Measurements from ENCODE around the gene ZNF618.
A peak's percentile ranks its signal among the peaks of the same experiment; 100 is the strongest.

Gene ZNF618

GRCh38 chr9:114086607-114087006, 210.5 kb downstream of the ZNF618 start:
- DNase-seq: no peak

GRCh38 chr9:114087721-114088120, 211.6 kb downstream of the ZNF618 start:
- no peak for DNase-seq

DNA sequence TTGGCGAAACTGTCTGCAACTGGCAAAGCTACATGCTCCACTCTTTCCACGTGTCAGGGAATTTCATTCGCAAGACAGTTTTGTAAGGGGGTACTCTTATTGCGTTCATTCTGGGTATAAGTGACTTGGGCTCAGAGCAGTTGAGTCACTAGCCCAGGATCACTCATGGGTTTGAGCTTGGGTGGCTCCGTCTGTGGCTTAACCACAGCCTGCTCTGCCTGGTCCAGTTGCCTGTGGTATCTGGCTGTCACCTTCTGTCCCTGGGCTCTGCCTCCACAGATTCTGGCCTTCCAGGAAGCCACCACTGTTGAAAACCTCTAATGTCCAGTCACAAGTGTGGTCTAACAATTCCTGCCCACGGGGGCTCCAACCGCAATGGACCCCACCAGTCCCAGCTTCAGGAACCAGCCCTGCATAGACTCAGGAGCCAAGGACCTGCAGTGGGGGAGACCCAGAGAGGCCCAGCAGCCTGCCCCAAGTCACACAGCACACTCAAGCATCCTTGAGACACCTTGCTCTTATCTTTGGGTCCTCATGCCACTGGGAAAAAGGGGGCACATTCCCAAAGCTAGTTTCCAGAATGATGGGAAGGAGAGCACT, 212.6 kb downstream of the ZNF618 start:
- no peak for DNase-seq

GRCh38 chr9:114089206-114089840, 213.2 kb downstream of the ZNF618 start:
- DNase-seq: no peak

DNA sequence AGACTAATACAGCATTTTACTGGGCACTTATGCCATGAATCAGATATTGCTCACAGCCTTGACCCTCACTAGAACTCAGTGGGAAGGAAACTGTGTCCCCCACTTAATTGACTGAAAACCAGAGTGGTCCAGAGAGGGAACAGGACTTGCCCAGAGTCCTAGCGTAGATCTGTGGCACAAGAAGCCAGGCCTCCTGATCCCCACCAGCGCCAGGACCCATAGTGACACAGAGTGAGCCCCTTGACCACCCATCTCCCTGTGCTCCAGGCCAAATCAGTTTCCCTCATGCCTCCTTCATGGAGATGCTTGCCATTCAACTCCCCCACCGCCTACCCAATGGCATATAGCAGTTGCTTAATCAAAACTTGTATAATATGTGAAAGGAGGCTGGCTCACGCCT, 214.7 kb downstream of the ZNF618 start:
- DNase-seq: no peak

DNA sequence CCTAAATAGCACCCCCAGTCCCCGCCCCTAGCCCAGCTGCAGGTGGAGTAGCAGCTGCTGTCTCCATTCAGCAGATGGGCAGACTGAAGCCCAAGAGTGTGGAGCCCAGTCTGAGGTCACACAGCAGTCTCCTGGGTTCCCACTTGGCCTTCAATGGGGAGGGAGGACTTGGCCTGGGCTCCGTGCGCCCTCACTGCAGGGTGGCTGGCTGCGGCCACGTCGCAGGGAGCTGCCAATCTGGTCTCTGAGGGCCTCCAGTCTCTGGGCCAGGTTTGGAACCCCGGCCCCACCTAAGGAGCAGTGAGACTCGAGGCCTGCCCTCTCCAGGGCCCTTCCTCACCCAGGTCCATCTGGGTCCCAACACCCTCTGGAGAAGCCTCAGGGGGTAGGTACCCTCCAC, 215.6 kb downstream of the ZNF618 start:
- DNase-seq: no peak

DNA sequence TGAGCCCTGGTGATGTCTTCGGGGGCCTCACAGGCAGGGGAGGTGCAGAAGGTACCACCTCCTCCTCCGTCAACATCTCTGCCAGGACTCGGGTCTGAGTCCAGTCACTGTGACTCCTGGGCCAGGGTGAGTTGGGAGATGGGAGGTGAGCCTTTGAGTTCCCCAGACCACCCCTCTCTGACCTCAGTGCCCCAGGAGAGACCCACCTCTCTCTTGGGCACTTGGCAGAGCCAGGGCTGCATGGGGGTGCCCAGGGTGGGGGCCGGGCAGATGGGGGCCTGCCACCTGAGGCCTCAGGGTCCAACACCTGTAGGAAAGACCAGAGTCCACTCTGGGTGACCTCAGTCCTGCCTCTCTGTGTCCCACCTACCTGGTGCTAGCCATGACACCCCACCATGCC, 216.2 kb downstream of the ZNF618 start:
- no peak for DNase-seq

GRCh38 chr9:114093031-114093471, 216.9 kb downstream of the ZNF618 start:
- no peak for DNase-seq

- DNase-seq: no peak
Measured at GRCh38 chr9:114093761-114094505, 217.8 kb downstream of the ZNF618 start.

- DNase-seq: no peak
Measured at GRCh38 chr9:114094971-114095370, 218.9 kb downstream of the ZNF618 start.

DNA sequence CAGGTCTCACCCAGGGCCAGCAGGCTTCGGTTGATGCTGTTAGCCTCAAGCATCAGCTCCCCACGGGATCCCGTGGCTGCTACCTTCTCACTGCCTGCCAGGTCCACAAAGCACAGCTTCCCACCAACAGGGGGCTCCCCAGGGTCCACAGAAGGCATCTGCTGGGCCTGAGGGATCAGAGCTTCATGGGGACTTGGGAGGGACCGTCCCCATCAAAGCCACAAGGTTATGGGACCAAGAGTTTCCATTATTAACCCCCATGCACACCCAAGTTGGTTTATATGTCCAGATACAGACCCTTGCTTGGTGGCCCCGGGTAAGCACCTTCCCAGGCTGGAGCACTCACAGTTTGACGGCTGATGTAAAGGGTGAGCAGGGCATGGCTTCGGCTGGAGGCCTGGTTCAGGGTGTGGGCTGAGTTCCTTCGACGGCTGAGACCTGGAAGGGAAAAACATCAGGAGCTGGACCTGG, 220.0 kb downstream of the ZNF618 start:
- no peak for DNase-seq

DNA sequence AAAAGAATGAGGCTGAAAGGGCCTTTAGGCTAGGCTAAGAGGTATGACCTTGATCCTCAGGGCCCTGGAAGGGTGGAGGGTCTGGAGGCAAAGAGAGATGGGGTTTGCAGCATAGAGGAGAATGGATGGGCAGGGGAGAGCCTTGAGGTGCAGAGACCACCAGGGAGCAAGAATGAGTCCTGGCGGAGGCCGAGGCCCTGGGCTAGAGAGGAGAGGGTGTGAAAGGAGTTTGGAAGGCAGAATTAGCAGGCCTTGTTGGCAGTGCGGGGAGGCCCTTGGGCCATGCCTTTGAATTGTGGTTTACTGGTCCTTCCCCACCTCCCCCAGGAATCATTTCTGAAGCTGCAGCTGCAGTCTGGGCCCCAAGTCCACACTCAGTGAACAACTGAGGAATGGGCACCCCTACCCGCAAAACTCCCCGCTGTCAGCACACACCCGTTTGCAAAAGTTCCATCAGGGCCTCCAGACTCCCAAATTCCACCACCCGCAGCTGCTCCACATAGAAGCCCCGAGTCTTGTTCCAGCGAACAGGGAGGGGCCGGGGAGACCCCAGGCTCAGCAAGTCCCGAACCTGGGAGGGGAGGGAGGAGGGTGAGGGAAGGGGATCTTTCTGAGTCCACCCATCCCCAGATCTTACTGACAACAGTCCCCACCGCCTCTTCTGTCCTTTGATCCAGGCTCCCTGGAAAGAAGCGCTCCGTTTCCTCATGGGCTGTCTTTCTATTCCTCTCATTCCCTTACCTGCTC, 220.9 kb downstream of the ZNF618 start:
- no peak for DNase-seq

- DNase-seq: no peak
Measured at GRCh38 chr9:114097613-114098020, 221.5 kb downstream of the ZNF618 start.

DNA sequence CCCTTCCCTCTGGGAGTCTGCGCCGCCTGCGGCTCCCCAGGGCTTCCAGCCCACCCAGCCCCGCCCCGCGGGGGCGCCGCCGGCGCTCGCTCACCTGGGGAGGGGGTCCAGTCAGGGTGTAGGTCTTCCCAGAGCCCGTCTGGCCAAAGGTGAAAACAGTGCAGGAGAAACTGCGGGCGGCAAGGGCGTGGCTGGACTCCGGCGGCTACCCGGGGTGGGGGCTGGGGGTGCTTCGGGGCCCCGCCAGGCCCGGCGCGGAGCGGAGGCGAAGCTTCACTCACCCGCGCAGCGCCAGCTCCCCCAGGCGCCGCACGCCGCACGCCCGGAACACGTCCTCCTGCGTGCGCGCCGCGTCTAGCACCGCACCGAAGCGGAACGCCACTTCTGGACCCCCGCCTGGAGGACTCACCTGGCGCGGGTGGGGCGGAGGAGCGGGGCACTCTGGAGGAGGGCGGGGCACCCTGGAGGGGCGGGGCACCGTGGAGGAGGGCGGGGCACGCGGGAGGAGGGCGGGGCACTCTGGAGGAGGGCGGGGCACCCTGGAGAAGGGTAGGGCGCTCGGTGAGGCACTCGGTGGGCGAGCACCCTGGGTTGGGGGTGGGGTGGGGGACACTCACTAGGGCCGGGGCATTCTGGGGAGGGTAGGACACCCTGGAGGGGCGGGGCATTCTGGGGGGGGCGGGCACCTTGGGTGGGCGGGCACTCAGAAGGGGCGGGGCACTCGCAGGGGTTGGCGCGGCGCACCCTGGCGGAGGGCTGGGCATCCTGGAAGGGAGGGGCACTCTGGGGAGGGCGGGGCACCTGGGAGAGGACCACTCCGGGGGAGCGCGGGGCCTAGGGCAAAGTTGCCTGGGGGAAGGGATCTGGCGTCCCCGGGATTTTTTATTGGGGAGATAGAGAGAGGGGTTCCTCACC, 222.2 kb downstream of the ZNF618 start:
- DNase-seq: peak; percentile 9

DNA sequence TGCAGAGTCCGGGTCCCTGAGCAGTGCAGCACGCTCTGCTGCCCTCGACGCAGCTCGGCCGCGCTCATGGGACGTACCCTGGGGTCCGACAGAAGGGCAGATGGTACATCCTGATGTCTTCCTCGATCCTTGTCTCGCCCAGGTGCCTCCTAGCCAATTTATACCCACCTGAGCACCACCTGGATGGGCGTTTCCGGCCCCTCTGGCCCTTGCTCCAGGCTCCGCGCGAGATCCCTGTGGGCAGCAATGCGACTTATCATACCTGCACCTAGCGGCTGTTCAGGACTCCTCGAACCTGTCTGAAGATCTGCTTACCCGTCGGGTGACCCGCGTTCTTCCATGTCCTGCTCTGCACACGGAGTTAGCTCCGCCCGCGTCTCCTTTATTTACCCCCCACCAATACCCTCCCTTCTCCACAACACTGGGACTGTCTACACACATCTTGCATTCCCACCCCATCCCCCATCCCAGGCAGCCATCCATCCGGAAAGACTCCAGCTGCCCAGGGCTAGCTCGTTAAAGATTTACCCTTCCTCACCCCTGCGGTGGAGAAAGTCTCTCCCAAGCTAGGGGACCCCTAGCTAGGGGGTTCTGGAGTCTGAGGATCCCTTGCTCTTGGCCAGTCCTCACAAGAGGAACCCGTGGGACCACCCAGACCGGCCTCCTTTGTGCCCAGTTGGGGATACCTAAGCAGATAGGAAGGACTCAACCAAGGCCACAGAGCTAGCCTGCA, 223.0 kb downstream of the ZNF618 start, which contains the start of gene KIF12:
Gene KIF12, minus strand, starts transcription at position 357 of the 733 bp plus-strand sequence. Its CDS starts 16 bp downstream, at position 341.
- DNase-seq: no peak

DNA sequence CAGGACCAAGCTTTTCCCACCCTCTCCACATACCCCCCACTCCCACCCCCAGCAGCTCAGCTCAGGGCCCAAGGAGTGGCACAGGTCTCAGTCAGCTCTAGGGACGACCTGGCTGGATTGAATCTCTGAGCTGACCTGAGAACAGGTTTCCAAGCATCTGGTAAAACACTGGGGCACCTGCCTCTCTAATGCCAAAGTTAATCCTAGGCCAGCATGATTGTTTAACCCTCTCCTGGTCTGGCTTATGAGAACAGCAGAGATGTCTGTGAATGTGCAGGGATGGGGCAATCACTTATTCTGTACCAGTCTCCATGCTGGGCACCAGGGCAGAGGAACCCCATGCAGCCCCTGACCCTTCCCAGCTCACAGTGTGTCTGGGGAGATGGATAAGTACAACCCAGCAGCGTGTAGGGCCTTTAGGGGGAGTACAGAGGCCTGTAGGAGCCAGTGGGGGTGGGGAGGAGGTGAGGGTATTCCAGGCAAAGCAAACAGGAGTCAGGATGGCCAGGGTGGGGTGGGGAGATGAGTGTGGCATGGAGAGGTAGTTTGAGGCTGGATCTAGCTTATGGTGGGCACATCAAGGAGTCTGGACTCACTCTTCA, 223.7 kb downstream of the ZNF618 start:
- no peak for DNase-seq

DNA sequence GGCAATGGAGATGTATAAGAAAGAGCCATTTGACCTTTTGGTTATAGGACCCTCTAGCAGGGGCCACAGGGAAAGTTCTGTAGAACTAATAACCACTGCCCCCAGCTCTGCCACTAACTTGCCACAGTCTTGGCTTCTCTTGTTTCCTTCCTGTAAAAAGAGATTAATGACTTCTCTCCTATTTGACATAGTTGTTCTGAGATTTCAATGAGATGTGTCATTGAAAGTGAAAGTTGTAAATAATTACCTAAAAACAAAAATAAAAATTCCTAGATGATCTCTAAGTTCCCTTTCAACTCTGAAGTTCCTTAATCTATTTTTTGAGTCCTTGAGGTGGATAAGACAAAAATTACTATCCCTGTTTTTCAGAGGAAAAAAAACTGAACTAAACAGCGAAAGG, 224.4 kb downstream of the ZNF618 start:
- no peak for DNase-seq

GRCh38 chr9:114102484-114102883, 226.4 kb downstream of the ZNF618 start:
- no peak for DNase-seq

- no peak for DNase-seq
Measured at GRCh38 chr9:114105236-114105635, 229.1 kb downstream of the ZNF618 start.

Measured in NCI-H2029 treated with DMSO at 0.1 percent for 48 hours (cell line).